ENCODE measurements around the gene TAP1.

- no peak for TF ChIP-seq POLR2A (IDR thresholded peaks at IDR 0.05; ENCODE audit: low read length)
- TF ChIP-seq GATA1 (IDR thresholded peaks at IDR 0.05; ENCODE audit: low read depth, low read length): no peak
These were observed 53.8 kb downstream of the TAP1 start for GRCh38 chr6:32799740-32800139.

Measured in erythroblast (primary cell).